IPS-11a (cell line): Measurements from ENCODE around the gene CFAP54.
"Not testable (repeated sequence)": the region's sequence is repeated elsewhere in the genome, so short reads cannot be mapped to it uniquely, and the experiment has no call there.

Experiments used
- H3K4me3 ChIP-seq: one replicate; pipeline ENCODE4 v1.5.1; 2013; ENCODE audit warnings: low read depth, low read length, control low read depth

CFAP54 gene, protein sequence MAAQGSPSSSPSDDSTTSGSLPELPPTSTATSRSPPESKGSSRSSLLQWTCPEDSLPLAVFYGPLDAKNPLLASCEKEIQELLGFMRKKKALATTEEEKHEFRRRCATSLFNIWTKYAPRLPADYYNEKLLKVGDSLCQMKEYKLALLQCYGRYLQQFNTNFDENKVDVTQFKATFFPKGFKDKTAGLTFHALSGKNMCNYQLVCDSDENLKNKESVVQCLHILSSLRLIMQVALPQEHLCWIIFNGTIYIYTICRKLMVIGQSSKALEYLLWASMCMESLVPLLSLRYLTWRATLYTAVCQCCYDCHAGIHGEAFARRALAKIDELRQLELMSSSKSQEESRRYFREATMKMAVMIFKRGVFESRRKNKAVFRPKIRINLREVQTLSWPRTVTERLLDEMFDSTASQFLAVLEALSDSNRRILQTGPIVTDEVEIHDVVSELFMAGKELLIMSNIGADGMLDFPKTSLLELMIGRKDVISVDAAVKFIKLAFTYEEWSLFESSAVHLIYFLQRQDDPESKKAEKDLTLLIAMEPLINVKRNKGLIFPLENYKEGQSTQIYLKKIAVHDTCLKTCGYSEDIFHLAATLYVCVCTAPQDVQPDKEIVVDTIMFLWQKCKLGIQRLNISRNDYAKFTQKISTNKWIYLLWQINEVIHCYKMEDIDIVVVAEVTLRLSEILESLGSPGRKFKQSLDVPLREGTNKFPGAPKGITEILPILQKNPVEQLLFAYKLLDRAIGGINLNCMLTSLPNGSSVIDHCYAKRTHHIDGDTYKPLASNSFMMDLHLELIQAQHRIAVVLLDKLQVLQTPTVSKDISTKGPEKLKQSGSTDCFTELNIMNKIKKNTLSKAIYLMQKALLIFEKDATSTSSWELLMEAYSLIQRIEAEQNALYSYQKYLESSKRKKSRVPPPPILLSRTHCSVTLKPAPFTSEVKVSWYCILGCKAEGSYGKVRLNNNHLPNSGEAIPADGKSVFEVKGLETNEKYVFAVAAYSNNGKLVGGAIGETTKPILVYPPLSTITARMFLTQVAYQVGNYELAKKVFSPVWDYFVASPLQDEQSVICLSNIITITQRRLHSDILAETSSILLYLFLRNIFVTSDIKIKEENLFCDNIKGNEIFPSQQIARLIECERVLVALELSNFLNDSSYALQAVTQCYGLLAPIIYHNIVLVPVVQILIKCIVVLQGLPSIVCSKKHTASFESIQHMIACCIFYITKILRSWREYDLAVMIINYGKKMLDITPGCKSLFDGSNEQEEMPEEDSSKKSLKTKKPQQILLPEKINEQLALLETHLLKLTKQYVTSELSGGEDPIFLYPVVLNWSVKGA (N-terminal part only)

GRCh38 chr12:96489392-96490056, at the start of gene CFAP54:
CFAP54 (plus strand) TSS chr12:96489577; CDS start chr12:96489610, 33 bp downstream.
- H3K4me3 ChIP-seq: peak within 1 kb of the TSS; percentile 94

- H3K4me3 ChIP-seq: no peak overlapping the region
Measured at GRCh38 chr12:96441816-96442215, 47.6 kb upstream of the CFAP54 start.

DNA sequence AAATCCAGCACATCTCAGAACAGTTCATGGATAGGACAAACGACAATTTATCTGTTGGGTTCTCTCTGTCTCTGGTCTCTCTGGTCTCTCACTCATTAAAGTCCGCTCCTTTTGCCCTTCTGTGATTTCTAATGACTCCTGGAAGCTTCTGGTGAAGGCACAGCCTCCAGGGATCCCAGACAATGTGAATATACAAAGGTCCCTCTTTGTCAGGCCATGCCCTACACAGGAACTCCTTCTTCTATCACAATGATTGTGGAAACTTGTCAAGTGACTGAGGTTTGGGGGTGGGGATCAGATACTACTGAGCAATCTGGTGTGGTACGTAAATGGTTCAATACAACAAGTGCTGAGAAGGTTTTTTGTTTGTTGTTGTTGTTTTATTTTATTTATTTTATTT, 46.5 kb upstream of the CFAP54 start:
- H3K4me3 ChIP-seq: no peak overlapping the region

- no peak overlapping the region for H3K4me3 ChIP-seq
Measured at GRCh38 chr12:96444399-96444798, 45.0 kb upstream of the CFAP54 start.

GRCh38 chr12:96445691-96446583, 43.4 kb upstream of the CFAP54 start:
- no peak overlapping the region for H3K4me3 ChIP-seq

- H3K4me3 ChIP-seq: no peak overlapping the region
Measured at GRCh38 chr12:96447256-96447655, 42.1 kb upstream of the CFAP54 start.

- H3K4me3 ChIP-seq: no peak overlapping the region
Measured at GRCh38 chr12:96448300-96448699, 41.1 kb upstream of the CFAP54 start.

DNA sequence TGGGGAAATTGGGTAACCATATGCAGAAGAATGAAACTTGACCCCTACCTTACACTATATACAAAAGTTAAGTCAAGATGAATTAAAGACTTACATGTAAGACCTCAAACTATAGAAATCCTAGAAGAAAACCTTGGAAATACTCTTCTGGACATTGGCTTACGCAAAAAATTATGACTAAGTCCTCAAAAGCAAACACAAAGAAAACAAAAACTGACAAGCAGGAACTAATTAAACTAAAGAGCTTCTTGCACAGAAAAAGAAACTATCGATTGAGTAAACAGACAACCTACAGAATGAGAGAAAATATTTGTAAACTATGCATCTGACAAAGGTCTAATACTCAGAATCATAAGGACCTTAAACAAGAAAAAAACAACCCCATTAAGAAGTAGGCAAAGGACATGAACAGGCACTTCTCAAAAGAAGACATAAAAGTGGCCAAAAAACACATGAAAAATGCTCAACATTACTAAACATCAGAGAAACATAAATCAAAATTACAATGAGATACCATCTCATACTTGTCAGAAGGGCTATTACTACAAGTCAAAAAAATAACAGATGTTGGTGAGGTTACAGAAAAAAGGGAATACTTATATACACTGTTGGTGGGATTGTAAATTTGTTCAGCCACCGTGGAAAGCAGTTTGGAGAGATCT, 37.0 kb upstream of the CFAP54 start:
- H3K4me3 ChIP-seq: no peak overlapping the region

- H3K4me3 ChIP-seq: no peak overlapping the region
Measured at GRCh38 chr12:96454396-96454795, 35.0 kb upstream of the CFAP54 start.

- no peak overlapping the region for H3K4me3 ChIP-seq
Measured at GRCh38 chr12:96456265-96456974, 33.0 kb upstream of the CFAP54 start.

DNA sequence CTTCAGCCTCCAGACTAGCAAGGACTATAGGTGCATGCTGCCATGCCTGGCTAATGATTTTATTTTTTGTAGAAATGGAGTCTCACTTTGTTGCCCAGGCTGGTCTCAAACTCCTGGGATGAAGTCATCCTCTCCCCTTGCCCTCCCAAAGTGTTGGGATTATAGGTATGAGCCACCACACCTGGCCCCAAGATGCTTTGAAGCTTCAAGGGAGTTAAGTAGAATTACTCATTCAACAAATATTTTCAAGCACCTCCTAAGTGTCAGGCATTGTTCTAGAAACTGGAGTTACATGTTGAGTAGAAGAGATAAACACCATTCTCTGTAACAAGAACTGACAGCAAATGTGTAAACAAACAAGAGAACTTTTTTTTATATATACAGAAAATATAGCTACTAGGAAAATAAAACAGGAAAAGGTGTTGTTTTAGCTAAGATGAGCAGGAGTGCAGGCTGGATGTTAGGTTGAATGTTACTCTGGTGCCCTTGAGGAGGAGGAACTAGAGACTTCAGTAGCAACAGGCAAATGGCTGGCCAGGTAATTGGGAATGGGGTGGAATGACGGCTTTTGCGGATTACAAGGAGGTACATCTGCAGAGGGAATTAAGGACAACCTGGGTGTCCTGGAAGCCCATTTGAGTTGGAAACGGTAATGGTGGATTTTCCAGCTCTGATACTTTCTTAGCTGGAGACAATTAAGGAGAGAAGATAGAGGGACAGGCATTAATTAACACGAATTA, 32.0 kb upstream of the CFAP54 start:
- no peak overlapping the region for H3K4me3 ChIP-seq

DNA sequence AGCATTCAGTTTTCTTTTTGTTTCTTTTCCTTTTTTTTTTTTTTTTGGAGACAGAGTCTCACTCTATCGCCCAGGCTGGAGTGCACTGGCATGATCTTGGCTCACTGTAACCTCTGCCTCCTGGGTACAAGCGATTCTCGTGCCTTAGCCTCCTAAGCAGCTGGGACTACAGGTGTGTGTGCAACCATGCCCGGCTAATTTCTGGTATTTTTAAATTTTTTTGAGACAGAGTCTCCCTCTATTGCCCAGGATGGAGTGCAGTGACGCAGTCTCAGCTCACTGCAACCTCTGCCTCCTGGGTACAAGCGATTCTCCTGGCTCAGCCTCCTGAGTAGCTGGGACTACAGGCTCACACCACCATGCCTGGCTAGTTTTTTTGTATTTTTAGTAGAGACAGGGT, 30.1 kb upstream of the CFAP54 start:
- H3K4me3 ChIP-seq: not testable (repeated sequence)

- H3K4me3 ChIP-seq: no peak overlapping the region
Measured at GRCh38 chr12:96462571-96463280, 26.7 kb upstream of the CFAP54 start.

DNA sequence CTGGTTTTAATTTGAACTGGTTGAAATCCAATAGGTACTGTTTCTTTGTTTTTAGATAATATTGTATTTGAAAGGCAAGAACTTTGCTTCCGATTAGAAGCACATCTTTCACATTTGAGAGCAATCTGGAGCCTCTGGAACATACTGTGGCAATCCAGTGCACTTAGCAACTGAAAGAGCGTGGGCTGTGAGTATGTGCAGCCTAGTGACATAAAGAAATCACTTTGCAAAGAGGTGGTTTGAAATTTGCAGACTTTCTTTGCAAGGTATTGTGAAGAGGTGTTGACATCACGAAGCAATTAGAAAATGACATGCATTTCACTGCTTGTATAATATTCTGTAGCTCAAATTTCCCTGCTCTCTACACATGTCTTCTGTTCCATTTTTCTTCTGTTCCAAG, 23.5 kb upstream of the CFAP54 start:
- H3K4me3 ChIP-seq: no peak overlapping the region

- H3K4me3 ChIP-seq: no peak overlapping the region
Measured at GRCh38 chr12:96466939-96467751, 22.2 kb upstream of the CFAP54 start.

- no peak overlapping the region for H3K4me3 ChIP-seq
Measured at GRCh38 chr12:96471368-96472050, 17.9 kb upstream of the CFAP54 start.
